ENCODE results near the gene SGCD.
"Not testable (repeated sequence)": the region's sequence is repeated elsewhere in the genome, so short reads cannot be mapped to it uniquely, and the experiment has no call there.

SGCD gene

GRCh38 chr5:156582193-156582598, 255.2 kb downstream of the SGCD start:
- DNase-seq (ENCODE audit: low read depth) = no peak

- peak; percentile 12 for DNase-seq (ENCODE audit: low read depth)
Measured at GRCh38 chr5:156584871-156585270, 257.9 kb downstream of the SGCD start.

GRCh38 chr5:156585999-156586398, 259.0 kb downstream of the SGCD start:
- DNase-seq (ENCODE audit: low read depth) = no peak

- no peak for DNase-seq (ENCODE audit: low read depth)
Measured at GRCh38 chr5:156587012-156587411, 260.0 kb downstream of the SGCD start.

- no peak for DNase-seq (ENCODE audit: low read depth)
Measured at GRCh38 chr5:156588306-156588705, 261.3 kb downstream of the SGCD start.

GRCh38 chr5:156589104-156589945, 262.4 kb downstream of the SGCD start:
- no peak for DNase-seq (ENCODE audit: low read depth)

GRCh38 chr5:156589946-156590216, 262.9 kb downstream of the SGCD start:
- no peak for DNase-seq (ENCODE audit: low read depth)

GRCh38 chr5:156590978-156591377, 264.0 kb downstream of the SGCD start:
- no peak for DNase-seq (ENCODE audit: low read depth)

GRCh38 chr5:156591631-156592030, 264.7 kb downstream of the SGCD start:
- DNase-seq (ENCODE audit: low read depth) = no peak

- no peak for DNase-seq (ENCODE audit: low read depth)
Measured at GRCh38 chr5:156593546-156593945, 266.6 kb downstream of the SGCD start.

- DNase-seq (ENCODE audit: low read depth) = no peak
Measured at GRCh38 chr5:156594406-156594805, 267.4 kb downstream of the SGCD start.

GRCh38 chr5:156595132-156595787, 268.3 kb downstream of the SGCD start:
- no peak for DNase-seq (ENCODE audit: low read depth)

GRCh38 chr5:156597276-156597675, 270.3 kb downstream of the SGCD start:
- no peak for DNase-seq (ENCODE audit: low read depth)

GRCh38 chr5:156598964-156599363, 272.0 kb downstream of the SGCD start:
- no peak for DNase-seq (ENCODE audit: low read depth)

GRCh38 chr5:156610582-156610981, 283.6 kb downstream of the SGCD start:
- not testable (repeated sequence) for DNase-seq (ENCODE audit: low read depth)

GRCh38 chr5:156615901-156616300, 288.9 kb downstream of the SGCD start:
- DNase-seq (ENCODE audit: low read depth) = no peak

GRCh38 chr5:156617426-156617825, 290.5 kb downstream of the SGCD start:
- DNase-seq (ENCODE audit: low read depth) = no peak

GRCh38 chr5:156618601-156619000, 291.6 kb downstream of the SGCD start:
- no peak for DNase-seq (ENCODE audit: low read depth)

GRCh38 chr5:156621719-156622118, 294.8 kb downstream of the SGCD start:
- no peak for DNase-seq (ENCODE audit: low read depth)

GRCh38 chr5:156623381-156624040, 296.5 kb downstream of the SGCD start:
- no peak for DNase-seq (ENCODE audit: low read depth)

- no peak for DNase-seq (ENCODE audit: low read depth)
Measured at GRCh38 chr5:156624686-156625085, 297.7 kb downstream of the SGCD start.

- DNase-seq (ENCODE audit: low read depth) = no peak
Measured at GRCh38 chr5:156628421-156628820, 301.5 kb downstream of the SGCD start.

GRCh38 chr5:156631005-156631404, 304.0 kb downstream of the SGCD start:
- no peak for DNase-seq (ENCODE audit: low read depth)
